SH-SY5Y (cell line): ENCODE measurements around the gene FCRL1.

Source experiments
- GATA2 ChIP-seq: IDR thresholded peaks from 2 replicates; pipeline ENCODE4 v1.6.1; 2011; ENCODE audit warnings: mild to moderate bottlenecking, low read depth, low read length
- GATA3 ChIP-seq: IDR thresholded peaks from 2 replicates; pipeline ENCODE4 v1.6.1; 2011; ENCODE audit warnings: low read depth, mild to moderate bottlenecking, low read length, moderate library complexity

The FCRL1 gene

GRCh38 chr1:157773493-157774350, 46.2 kb downstream of the FCRL1 start:
- TF ChIP-seq GATA2 (no peak), GATA3 (no peak)

- no peak for TF ChIP-seq GATA2
- TF ChIP-seq GATA3, result no peak
These were observed 48.1 kb downstream of the FCRL1 start for GRCh38 chr1:157771661-157772425.

- TF ChIP-seq GATA2, result no peak
These were observed 49.4 kb downstream of the FCRL1 start for GRCh38 chr1:157770442-157771043.

GRCh38 chr1:157766792-157767191, 53.1 kb downstream of the FCRL1 start:
- TF ChIP-seq GATA3 (no peak), GATA2 (no peak)

GRCh38 chr1:157758018-157758417, 61.9 kb downstream of the FCRL1 start:
- no peak for TF ChIP-seq GATA2
- no peak for TF ChIP-seq GATA3

- no peak for TF ChIP-seq GATA3
- TF ChIP-seq GATA2, result no peak
These were observed 66.3 kb downstream of the FCRL1 start for GRCh38 chr1:157753611-157754010.

- TF ChIP-seq GATA3 (no peak), GATA2 (no peak)
These were observed 68.6 kb downstream of the FCRL1 start for GRCh38 chr1:157751283-157751682.

- no peak for TF ChIP-seq GATA3
These were observed 71.6 kb downstream of the FCRL1 start for GRCh38 chr1:157748262-157748817.
